ENCODE data around the gene DAGLA.

The DAGLA gene

DNA sequence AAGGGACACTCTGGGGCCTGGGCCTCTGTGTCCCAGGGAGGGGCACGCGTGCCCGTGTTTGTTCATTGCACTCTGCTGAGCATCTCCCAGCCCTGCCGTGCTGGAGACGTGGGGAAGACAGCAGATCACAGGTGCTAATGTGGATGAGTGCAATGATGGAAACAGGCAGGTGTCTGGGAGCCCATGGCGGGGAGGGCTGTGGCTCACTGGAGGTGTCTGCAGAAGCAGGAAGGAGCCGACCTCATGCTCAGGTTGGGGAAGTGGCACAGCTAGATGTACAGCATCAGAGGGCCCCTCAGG is 104.3 kb downstream of the DAGLA start:
- H3K4me2 ChIP-seq (ENCODE audit: low read depth, low read length): no peak overlapping the region
- DNase-seq: no peak

DNA sequence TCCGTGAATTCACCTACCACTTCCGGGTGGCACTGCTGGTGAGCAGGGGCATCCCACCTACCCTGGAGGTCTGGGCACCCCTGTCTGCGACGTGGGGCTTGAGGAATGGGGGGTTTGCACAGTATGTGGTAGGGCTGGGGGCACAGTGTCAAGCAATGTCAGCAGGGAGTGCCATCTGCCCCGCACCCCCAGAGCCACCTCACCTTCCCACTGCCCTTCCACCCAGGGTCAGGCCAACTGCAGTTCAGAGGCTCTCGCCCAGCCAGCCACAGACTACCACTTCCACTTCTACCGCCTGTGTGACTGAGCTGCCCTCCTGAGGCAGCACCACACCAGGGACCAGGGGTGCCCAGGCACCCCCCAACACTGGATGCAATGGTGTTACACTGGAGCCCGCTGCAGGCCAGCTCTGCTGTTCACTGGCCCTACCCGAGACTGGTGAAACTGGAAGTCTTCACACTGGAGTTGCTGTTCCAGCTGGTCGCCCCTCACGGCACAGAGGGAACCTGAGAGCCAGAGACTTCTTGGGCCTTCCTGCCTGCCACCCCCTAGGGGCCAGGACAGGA is 105.7 kb downstream of the DAGLA start:
- Histone ChIP-seq H4K20me1 (ENCODE audit: insufficient read depth, low read length) (no peaks in the 10 kb centered on the region), H3K36me3 (replicated peaks; ENCODE audit: insufficient read depth, low read length) (no peaks in the 10 kb centered on the region), H3K79me2 (ENCODE audit: low read length) (peaks cover 20% of the 10 kb centered on the region), H3K4me3 (ENCODE audit: low read length) (no peak overlapping the region), H3F3A (ENCODE audit: insufficient read depth, low read length) (no peaks in the 10 kb centered on the region), H2AFZ (ENCODE audit: low read length) (no peak overlapping the region), H3K4me1 (ENCODE audit: low read length) (no peaks in the 10 kb centered on the region), H3K27me3 (replicated peaks; ENCODE audit: insufficient read depth, low read length) (no peaks in the 10 kb centered on the region), H3K9me2 (replicated peaks; ENCODE audit: insufficient read depth, low read length) (no peaks in the 10 kb centered on the region), H3K4me2 (ENCODE audit: low read depth, low read length) (no peak overlapping the region), H3K27ac (ENCODE audit: low read length) (no peak overlapping the region), H3K9me3 (replicated peaks; ENCODE audit: insufficient read depth, low read length) (no peaks in the 10 kb centered on the region), H3K9ac (ENCODE audit: low read length) (no peak overlapping the region)
- DNase-seq: no peak
- TF ChIP-seq EZH2phosphoT487 (IDR thresholded peaks at IDR 0.05; ENCODE audit: low read length) (no peak), CTCF (IDR thresholded peaks at IDR 0.05; ENCODE audit: low read length) (no peak), EZH2 (optimal IDR thresholded peaks at IDR 0.05; ENCODE audit: low read depth, low read length) (no peak)

More for the DNA sequence above, 104.3 kb downstream of the DAGLA start:
- H3F3A ChIP-seq (ENCODE audit: insufficient read depth, low read length): no peaks in the 10 kb centered on the region
- H3K27ac ChIP-seq (ENCODE audit: low read length): no peak overlapping the region
- no peak for TF ChIP-seq EZH2 (optimal IDR thresholded peaks at IDR 0.05; ENCODE audit: low read depth, low read length)
- TF ChIP-seq CTCF (IDR thresholded peaks at IDR 0.05; ENCODE audit: low read length): no peak
- TF ChIP-seq EZH2phosphoT487 (IDR thresholded peaks at IDR 0.05; ENCODE audit: low read length): no peak
- no peak overlapping the region for H2AFZ ChIP-seq (ENCODE audit: low read length)
- H3K9me2 ChIP-seq (replicated peaks; ENCODE audit: insufficient read depth, low read length): no peaks in the 10 kb centered on the region
- no peaks in the 10 kb centered on the region for H3K36me3 ChIP-seq (replicated peaks; ENCODE audit: insufficient read depth, low read length)
- peaks cover 6% of the 10 kb centered on the region for H3K79me2 ChIP-seq (ENCODE audit: low read length)
- H3K4me3 ChIP-seq (ENCODE audit: low read length): no peak overlapping the region
- H3K9me3 ChIP-seq (replicated peaks; ENCODE audit: insufficient read depth, low read length): no peaks in the 10 kb centered on the region
- H3K9ac ChIP-seq (ENCODE audit: low read length): no peak overlapping the region
- H4K20me1 ChIP-seq (ENCODE audit: insufficient read depth, low read length): no peaks in the 10 kb centered on the region
- no peaks in the 10 kb centered on the region for H3K27me3 ChIP-seq (replicated peaks; ENCODE audit: insufficient read depth, low read length)
- H3K4me1 ChIP-seq (ENCODE audit: low read length): no peaks in the 10 kb centered on the region

- H3K4me1 ChIP-seq (ENCODE audit: low read length): no peaks in the 10 kb centered on the region; the same call in 1 of the 2 replicates
- TF ChIP-seq EZH2phosphoT487 (IDR thresholded peaks at IDR 0.05; ENCODE audit: low read length) (no peak), EZH2 (optimal IDR thresholded peaks at IDR 0.05; ENCODE audit: low read depth, low read length) (no peak), CTCF (IDR thresholded peaks at IDR 0.05; ENCODE audit: low read length) (peak; percentile 29)
- H3K27ac ChIP-seq (ENCODE audit: low read length): no peak overlapping the region
- H3K9ac ChIP-seq (ENCODE audit: low read length): no peak overlapping the region
- H3K9me2 ChIP-seq (replicated peaks; ENCODE audit: insufficient read depth, low read length): no peaks in the 10 kb centered on the region
- no peak overlapping the region for H2AFZ ChIP-seq (ENCODE audit: low read length)
- H4K20me1 ChIP-seq (ENCODE audit: insufficient read depth, low read length): no peaks in the 10 kb centered on the region
- H3K4me2 ChIP-seq (ENCODE audit: low read depth, low read length): no peak overlapping the region
- peaks cover 39% of the 10 kb centered on the region for H3K79me2 ChIP-seq (ENCODE audit: low read length)
- H3K36me3 ChIP-seq (replicated peaks; ENCODE audit: insufficient read depth, low read length): no peaks in the 10 kb centered on the region
- no peaks in the 10 kb centered on the region for H3F3A ChIP-seq (ENCODE audit: insufficient read depth, low read length)
- no peaks in the 10 kb centered on the region for H3K9me3 ChIP-seq (replicated peaks; ENCODE audit: insufficient read depth, low read length)
- H3K27me3 ChIP-seq (replicated peaks; ENCODE audit: insufficient read depth, low read length): no peaks in the 10 kb centered on the region
- H3K4me3 ChIP-seq (ENCODE audit: low read length): no peak overlapping the region
- no peak for DNase-seq
Measured at GRCh38 chr11:61787928-61788491, 107.8 kb downstream of the DAGLA start.

Measured in MM.1S (cell line).